Mononuclear cell (primary cell): ENCODE results near the gene GGA1. TPM values are rescaled to one million over a fixed set of nuclear protein-coding genes. Genes with fewer than 3 reads are reported as not detected.

ENCODE experiments used
- H3K27me3 ChIP-seq: 2 replicates; pipeline ENCODE4 v1.6.0; 2011; ENCODE audit warnings: low read length, control low read depth; ENCODE audit not compliant: insufficient read depth
- H3K4me1 ChIP-seq: 2 replicates; pipeline ENCODE4 v1.5.1; 2011; ENCODE audit warnings: mild to moderate bottlenecking, low read length, control low read depth; ENCODE audit not compliant: insufficient read depth
- H3K4me3 ChIP-seq: 2 replicates; pipeline ENCODE4 v1.5.1; 2011; ENCODE audit warnings: mild to moderate bottlenecking, low read length, moderate library complexity
- H3K9me3 ChIP-seq: 2 replicates; pipeline ENCODE4 v1.5.1; 2011; ENCODE audit warnings: low read depth, mild to moderate bottlenecking, control low read depth, low read length
- total RNA-seq: library from RNA; depleted of rRNA; stranded (reverse); fragments of >200 nt; gene quantifications from one replicate; pipeline ENCODE4 v1.2.3, GENCODE V29; 2012

GGA1 gene
- total RNA-seq, 1 donor, result 60.8 TPM

- no peak overlapping the region for H3K4me3 ChIP-seq
- no peaks in the 10 kb centered on the region for H3K27me3 ChIP-seq
- H3K4me1 ChIP-seq, result peaks cover 80% of the 10 kb centered on the region
- H3K9me3 ChIP-seq, result no peaks in the 10 kb centered on the region
Measured at GRCh38 chr22:37629928-37630327, 21.3 kb downstream of the GGA1 start.

- peaks cover 83% of the 10 kb centered on the region for H3K4me1 ChIP-seq
- no peaks in the 10 kb centered on the region for H3K9me3 ChIP-seq
- H3K4me3 ChIP-seq, result no peak overlapping the region
- H3K27me3 ChIP-seq, result no peaks in the 10 kb centered on the region
Measured at GRCh38 chr22:37630839-37631435, 22.3 kb downstream of the GGA1 start.

- H3K27me3 ChIP-seq, result no peaks in the 10 kb centered on the region
- H3K9me3 ChIP-seq, result no peaks in the 10 kb centered on the region
- H3K4me3 ChIP-seq, result no peak overlapping the region
- peaks cover 83% of the 10 kb centered on the region for H3K4me1 ChIP-seq
Measured at GRCh38 chr22:37631448-37632173, 23.0 kb downstream of the GGA1 start.

- Histone ChIP-seq H3K9me3 (no peaks in the 10 kb centered on the region), H3K4me1 (peaks cover 83% of the 10 kb centered on the region), H3K4me3 (no peak overlapping the region), H3K27me3 (no peaks in the 10 kb centered on the region)
Measured at GRCh38 chr22:37632174-37633088, 23.8 kb downstream of the GGA1 start.

GRCh38 chr22:37633089-37633624 is 24.5 kb downstream of the GGA1 start:
- Histone ChIP-seq H3K27me3 (no peaks in the 10 kb centered on the region), H3K4me3 (no peak overlapping the region), H3K9me3 (no peaks in the 10 kb centered on the region), H3K4me1 (peaks cover 83% of the 10 kb centered on the region)

- Histone ChIP-seq H3K4me3 (no peak overlapping the region), H3K4me1 (peaks cover 83% of the 10 kb centered on the region), H3K27me3 (no peaks in the 10 kb centered on the region), H3K9me3 (no peaks in the 10 kb centered on the region)
Measured at GRCh38 chr22:37633625-37634416, 25.2 kb downstream of the GGA1 start.

GRCh38 chr22:37634417-37634924 is 25.8 kb downstream of the GGA1 start:
- H3K9me3 ChIP-seq, result no peaks in the 10 kb centered on the region

GRCh38 chr22:37635157-37635556 is 26.5 kb downstream of the GGA1 start:
- Histone ChIP-seq H3K4me3 (no peak overlapping the region), H3K9me3 (no peaks in the 10 kb centered on the region), H3K27me3 (no peaks in the 10 kb centered on the region), H3K4me1 (peaks cover 83% of the 10 kb centered on the region)

More at GRCh38 chr22:37634417-37634924, 25.8 kb downstream of the GGA1 start:
- Histone ChIP-seq H3K4me3 (no peak overlapping the region), H3K4me1 (peaks cover 83% of the 10 kb centered on the region), H3K27me3 (no peaks in the 10 kb centered on the region)

GRCh38 chr22:37636186-37636948 is 27.7 kb downstream of the GGA1 start:
- H3K4me1 ChIP-seq, result peaks cover 89% of the 10 kb centered on the region
- no peak overlapping the region for H3K4me3 ChIP-seq
- no peaks in the 10 kb centered on the region for H3K27me3 ChIP-seq
- no peaks in the 10 kb centered on the region for H3K9me3 ChIP-seq

- H3K27me3 ChIP-seq, result no peaks in the 10 kb centered on the region
- H3K9me3 ChIP-seq, result no peaks in the 10 kb centered on the region
- no peak overlapping the region for H3K4me3 ChIP-seq
- peaks cover 89% of the 10 kb centered on the region for H3K4me1 ChIP-seq
Measured at GRCh38 chr22:37636949-37637273, 28.3 kb downstream of the GGA1 start.

GRCh38 chr22:37638391-37639069 is 29.9 kb downstream of the GGA1 start:
- peak overlapping the region; percentile 83 for H3K4me3 ChIP-seq
- H3K27me3 ChIP-seq, result no peaks in the 10 kb centered on the region
- H3K4me1 ChIP-seq, result peaks cover 89% of the 10 kb centered on the region
- H3K9me3 ChIP-seq, result no peaks in the 10 kb centered on the region

GRCh38 chr22:37639070-37639760 is 30.6 kb downstream of the GGA1 start, which contains the start of gene SH3BP1:
TSS of gene SH3BP1 (plus strand) at chr22:37639669. CDS start at chr22:37639788, 119 bp downstream.
- Histone ChIP-seq H3K9me3 (no peaks in the 10 kb centered on the region), H3K4me1 (peaks cover 86% of the 10 kb centered on the region), H3K4me3 (peak within 1 kb of the TSS; percentile 83), H3K27me3 (no peaks in the 10 kb centered on the region)
